Stimulated activated CD4-positive, alpha-beta T cell treated with anti-CD3 and anti-CD28 coated beads, TNF-alpha, amount 100 ng/mL, for 48 hours (primary cell): ENCODE measurements around the gene GLIS2.

Experiments used
- DNase-seq, 3 donors: peaks; one replicate each; pipeline ENCODE4 v3.0.0-alpha.2; 2020; ENCODE audit warnings: low read depth in 3 of 3

The GLIS2 gene

DNA sequence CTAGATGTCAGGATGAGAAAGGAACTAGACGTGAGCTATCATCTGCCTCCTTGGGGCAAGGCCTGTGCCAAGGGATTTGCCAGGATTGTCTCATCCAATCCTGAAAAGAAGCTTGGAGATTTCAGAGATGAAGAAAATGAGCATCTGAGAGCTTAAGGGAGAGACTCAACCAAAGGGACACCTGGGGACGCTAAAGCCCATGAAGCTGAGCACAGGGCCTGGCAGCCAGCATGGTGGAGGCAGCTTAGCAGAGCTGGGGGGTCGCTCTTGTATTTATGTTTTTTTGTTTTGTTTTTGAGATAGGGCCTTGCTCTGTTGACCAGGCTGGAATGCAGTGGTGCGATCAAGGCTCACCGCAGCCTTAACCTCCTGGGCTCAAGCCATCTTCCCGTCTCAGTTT, 18.4 kb upstream of the GLIS2 start:
- no peak for DNase-seq

DNA sequence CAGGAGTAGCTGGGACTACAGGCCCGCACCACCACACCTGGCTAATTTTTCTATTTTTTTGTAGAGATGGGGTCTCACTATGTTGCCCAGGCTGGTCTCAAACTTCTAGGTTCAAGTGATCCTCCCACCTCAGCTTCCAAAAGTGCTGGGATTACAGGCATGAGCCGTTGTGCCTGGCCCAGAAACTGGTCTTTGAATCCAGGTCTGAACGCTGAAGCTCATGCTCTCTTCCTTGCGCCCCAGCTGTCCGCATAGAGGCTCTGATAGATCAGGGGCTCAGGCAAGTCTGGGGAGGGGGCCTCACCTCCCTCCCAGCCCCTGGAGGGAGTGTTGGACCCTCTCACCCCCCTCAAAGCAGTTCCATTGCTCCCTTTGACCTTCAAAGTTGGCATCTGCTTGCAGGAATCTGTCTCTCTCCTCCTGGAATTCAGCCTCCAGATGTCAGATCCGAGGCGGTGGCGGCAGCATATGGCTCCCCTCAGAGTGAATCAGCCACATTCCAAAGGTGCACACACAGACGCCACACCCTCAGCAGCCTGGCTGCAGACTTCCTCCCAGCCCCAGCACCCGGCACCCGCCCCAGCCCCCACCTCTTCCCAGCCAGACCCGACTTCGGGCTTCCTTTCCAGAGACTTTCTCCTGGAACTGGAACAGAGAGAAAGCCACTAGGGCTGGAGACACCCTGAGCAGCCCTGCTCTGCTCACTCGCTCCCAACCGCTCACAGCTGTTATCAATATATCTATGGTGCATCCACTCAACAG, 16.9 kb upstream of the GLIS2 start:
- no peak for DNase-seq

GRCh38 chr16:4301177-4301576, 14.7 kb upstream of the GLIS2 start:
- no peak for DNase-seq

GRCh38 chr16:4301968-4302367, 13.9 kb upstream of the GLIS2 start:
- DNase-seq: no peak

- DNase-seq: no peak
These were observed 11.9 kb upstream of the GLIS2 start for GRCh38 chr16:4303973-4304372.

- DNase-seq: no peak
These were observed 9.2 kb upstream of the GLIS2 start for GRCh38 chr16:4306470-4307214.

GRCh38 chr16:4307215-4308037, 8.4 kb upstream of the GLIS2 start:
- peak; percentile 84 to 94 (median 93) for DNase-seq

GRCh38 chr16:4309102-4309832, 6.6 kb upstream of the GLIS2 start:
- no peak for DNase-seq

DNA sequence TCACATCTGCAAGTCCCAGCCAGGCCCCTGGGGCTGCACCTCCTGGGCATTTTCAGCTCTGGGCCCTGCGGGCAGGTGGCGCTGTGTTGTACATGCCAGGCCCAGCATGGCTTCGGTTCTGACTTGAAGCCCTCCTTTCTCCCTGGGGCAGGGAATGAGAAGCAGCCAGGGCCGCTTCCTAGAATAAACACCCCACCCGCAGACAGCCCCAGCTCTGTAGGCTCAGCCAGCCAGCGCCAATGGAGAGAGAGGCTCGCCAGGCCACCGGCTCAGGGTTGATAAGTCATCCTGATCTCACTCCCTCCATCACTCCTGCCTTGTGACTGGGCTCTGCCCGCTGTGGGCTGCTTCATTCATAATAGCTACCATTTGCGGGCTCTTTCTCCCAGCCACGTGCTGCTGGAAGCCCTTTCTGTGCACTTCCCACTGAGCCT, 6.0 kb upstream of the GLIS2 start:
- DNase-seq: peak in 1 of 3 donors; percentile 31

- DNase-seq: no peak
These were observed 2.0 kb upstream of the GLIS2 start for GRCh38 chr16:4313563-4314531.

DNA sequence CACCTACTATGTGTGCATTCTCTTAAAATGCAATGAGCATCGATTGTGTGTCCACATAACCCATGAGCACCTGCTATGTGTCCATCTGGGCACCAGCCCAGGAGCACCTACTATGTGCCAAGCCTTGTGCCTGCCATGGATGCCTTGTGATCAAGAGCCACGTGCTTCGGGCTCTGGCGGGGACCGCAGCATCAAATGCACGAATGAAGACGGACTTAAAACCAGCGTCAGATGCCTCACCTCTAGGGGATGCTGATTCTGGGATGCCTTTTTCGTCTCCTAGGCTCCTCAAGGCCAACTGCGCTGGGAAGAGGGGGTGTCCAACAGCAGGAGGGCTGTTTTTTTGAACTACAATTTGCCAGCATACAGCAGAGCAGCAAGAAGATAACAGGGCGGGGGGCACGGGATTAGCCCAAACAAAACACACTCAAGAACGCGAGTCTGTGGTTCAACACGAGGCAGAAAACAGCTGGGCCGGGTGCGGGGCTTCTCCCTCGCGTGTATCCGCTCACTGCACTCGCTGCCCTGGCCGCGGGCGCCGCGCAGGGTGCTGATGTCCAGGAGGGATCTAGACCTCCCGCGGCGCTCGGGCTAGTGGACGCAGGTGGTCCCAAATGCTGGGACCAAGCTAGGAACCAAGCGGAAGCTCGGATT, 1.2 kb upstream of the GLIS2 start:
- DNase-seq: no peak

GRCh38 chr16:4316108-4316863, 419 bp downstream of the GLIS2 start:
- no peak for DNase-seq

DNA sequence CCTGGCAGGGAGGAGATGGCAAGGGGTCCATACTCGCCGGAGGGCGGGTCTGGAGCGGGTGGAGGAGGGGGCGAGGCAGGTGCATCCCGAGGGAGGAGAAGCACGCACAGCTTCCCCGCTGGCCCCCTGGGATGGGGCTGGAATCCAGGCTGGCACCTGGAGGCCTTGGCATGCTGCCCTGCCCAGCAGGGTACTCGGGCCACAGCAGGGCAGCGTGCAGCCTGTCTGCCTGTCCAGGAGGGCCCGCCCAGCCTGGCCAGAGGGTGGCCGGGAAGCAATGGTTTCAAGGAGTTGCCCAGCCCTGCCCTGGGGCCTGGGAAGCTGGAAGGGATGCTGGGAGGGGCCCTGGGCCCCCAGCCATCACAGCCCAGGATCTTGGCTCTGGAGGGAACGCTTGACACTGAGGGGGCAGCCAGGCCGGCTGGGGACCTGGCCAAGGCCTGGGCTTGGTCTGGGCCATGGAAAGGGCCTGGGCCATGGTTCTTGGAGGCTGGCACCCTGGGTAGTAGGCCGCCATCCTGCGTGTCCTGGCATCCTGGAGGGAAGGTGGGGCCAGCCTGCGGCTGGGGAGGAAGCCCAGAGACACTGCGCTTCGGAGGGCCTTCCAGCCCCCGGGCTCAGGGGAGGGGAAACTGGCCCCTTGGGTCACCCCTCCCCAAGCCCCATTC, 1.1 kb downstream of the GLIS2 start:
- DNase-seq: no peak

GRCh38 chr16:4317532-4318450, 1.9 kb downstream of the GLIS2 start:
- DNase-seq: no peak

- DNase-seq: no peak
These were observed 2.6 kb downstream of the GLIS2 start for GRCh38 chr16:4318451-4318910.

DNA sequence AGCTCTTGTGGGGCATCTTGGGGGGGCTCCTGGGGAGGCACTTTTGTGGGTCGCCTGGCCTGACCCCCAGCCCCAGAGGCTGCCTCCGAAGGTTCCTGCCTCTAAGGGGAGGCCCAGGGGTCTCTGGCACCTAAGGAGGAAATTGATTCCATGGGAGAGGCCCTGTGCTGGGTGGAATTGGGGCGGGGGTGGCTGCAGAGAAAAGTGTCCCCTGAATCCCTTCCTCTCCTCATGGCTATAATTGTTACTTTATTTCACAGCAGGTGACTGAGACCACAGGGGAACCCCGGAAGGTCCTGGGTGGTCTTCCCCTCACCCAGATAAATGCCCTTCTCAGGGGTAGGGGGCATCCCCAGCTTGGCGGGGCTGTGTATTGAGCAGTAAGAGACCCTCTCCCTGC, 3.1 kb downstream of the GLIS2 start:
- no peak for DNase-seq
